Activated T-helper 9 cell treated with anti-CD3 and anti-CD28 coated beads, Interleukin-2, amount 50 U/mL, for 16 hours (primary cell): Measurements from ENCODE around the gene IFI27.
"Not testable (repeated sequence)": the region's sequence is repeated elsewhere in the genome, so short reads cannot be mapped to it uniquely, and the experiment has no call there.

Experiments used
- DNase-seq: peaks from one replicate; pipeline ENCODE4 v3.0.0-alpha.2; 2020; ENCODE audit warnings: low read depth

IFI27 gene

DNA sequence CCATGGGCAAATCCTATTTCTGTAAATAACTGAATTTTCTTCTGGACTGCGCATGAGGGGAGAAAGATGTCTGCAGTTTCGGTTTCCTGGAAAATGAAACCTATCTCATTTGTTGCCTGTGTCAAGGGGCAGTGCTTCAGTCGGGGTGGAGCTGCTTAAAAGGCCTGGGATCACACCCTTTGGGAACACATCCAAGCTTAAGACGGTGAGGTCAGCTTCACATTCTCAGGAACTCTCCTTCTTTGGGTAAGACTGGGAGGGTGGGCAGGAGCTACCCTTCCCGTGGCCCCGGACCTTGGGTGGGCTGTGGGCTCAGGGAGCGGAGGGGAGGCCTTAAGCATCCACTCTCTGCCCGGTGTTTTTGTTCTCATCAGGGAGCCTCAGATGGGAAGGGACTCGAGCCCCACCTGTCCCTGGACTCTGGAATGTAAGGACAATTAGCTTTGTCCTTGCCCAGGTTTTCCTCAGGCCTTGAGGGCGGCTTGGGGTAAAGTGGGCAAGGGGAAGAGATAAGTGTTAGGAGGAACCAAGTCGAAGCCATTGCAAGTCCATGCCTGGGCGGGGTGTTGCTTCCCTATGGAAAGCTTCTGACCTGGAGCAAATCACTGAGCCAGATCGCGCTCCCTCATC, at the start of gene IFI27:
Gene IFI27 (plus strand): TSS at position 185 of the 630 bp plus-strand sequence.
- DNase-seq = no peak

DNA sequence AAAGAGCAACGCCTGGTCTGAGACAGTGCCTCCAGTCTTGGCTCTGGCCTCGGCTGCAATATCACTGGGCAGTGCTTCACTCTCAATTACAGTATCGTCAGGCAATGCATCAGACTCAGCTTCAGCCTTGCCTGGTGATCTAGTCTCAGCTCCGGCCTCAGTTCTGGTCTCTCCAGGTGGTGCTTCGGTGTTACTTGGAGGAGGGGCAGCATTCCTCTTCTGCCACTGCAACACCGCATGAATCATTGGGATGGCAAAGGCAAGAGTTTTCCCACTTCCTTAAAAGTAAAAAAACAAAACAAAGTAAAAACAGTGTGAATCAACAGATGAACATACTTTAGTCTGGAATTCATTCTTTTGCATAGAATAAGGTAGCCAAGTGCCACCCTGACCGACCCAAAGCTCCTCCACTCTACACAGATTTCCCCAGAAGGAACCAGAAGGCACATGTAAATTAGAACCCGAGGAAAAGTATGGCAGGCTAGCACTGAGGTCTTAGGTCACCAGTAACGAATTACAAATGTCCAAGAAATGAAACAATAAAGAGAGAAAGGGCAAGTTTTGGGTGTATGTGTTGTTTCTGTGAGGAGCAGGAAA, 48.1 kb upstream of the IFI27 start:
- no peak for DNase-seq

DNA sequence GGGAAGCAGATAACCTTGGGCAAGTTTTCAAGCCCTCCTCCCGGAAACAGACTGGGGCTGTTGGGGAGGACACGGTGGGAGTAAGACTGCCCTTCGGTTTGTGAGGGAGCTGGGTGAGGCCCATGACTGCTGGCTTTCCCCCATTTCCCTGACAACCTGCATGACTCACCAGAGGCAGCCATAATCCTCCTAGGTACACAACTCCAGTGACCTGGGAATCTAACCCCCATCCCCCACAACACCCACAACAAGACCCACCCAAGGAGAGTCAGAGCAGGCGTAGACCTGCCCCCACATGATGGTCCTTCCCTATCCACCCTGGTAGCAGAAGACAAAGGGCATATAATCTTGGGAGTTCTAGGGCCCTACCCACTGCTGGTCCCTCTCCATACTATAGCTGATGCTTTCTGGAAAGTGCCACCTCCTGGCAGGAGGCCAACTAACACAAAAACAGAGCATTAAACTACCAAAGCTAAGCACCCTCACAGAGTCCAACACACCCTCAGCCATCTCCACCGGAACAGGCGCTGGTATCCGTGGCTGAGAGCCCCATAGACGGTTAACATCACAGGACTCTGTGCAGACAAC, 44.4 kb upstream of the IFI27 start:
- no peak for DNase-seq

DNA sequence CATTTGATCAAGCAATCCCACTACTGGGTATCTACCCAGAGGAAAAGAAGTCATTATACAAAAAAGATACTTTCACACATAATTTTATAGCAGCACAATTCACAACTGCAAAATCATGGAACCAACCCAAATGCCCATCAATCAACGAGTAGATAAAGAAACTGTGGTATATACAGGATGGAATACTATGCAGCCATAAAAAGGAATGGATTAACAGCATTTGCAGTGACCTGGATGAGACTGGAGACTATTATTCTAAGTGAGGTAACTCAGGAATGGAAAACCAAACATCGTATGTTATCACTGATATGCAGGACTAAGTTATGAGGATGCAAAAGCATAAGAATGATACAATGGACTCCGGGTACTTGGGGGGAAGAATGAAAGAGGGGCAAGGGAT, 38.5 kb upstream of the IFI27 start:
- not testable (repeated sequence) for DNase-seq

DNA sequence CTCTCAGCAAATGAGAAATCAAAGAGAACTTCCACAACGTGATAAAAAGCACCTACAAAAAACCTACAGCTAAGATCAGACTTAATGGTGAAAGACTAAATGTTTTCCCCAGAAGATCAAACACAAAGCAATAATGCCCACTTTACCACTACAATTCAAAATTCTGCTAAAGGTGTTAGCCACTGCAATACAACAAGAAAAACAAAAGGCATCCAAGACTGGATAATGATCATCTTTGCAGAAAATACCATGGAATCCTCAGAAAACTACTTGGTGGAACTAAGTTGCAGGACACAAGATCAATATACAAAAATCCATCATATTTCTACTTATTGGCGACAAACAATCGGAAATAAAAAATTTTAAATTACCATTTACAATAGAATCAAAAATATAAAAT, 36.0 kb upstream of the IFI27 start:
- no peak for DNase-seq

DNA sequence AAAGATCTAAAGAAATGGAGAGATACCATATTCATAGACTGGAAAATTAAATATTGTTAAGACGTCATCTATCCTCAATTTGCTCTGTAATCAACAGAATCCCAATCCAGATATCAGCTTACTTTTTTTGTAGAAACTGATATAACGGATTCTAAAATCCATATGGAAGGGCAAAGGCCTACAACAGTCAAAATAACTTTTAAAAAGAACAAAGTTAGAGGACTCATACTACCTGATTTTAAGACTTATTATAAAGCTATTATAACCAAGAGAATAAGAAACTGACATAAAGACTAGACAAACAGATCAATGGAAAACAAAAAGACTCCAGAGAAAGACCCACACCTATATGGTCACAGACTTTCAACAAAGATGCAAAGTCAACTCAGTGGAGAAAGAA, 35.5 kb upstream of the IFI27 start:
- DNase-seq = no peak

DNA sequence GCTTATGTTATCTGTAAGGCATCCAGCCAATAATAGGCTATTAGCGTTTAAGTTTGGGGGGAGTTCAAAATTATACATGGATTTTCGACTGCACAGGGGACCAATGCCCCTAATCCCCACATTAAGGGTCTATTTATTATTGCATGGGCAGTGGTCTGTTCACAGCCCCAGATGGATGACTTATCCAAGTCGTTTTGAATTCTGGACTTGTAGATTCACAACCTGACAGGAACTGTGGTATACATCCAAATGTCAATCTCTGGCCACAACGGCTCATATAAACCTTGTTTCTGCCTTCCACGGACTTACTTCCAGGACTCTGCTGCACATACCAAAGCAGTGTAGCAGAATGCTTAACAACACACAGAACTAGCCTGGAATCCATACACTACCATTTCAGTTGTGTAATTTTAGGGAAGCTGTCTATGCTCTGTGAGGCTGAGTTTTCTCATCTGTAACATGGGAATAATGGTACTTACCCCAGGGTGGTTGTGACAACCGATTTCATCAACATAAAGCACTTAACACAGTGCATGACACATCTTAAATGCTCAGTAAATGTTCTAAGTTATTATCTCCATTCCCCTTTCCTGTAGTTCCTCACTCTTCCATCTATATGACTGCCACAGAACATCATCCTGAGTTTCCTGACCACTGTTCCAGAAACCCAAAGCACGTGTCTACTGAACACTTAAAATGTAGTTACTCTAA, 33.3 kb upstream of the IFI27 start:
- DNase-seq = no peak

DNA sequence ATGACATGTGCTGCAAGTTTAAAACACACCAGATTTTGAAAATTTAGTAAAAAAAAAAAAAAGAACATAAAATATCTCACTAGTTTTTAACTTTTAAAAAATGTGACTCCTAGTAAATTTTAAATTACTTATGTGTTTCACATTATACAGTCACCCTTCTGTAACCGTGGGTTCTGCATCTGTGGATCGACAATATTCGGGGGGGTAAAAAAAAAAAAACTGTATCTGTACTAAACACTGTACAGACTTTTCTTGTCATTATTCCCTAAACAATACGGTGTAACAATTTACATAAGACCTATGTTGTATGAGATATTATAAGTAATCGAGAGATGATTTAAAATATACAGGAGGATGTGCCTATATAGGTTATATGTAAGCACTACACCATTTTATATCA, 32.7 kb upstream of the IFI27 start:
- DNase-seq = no peak

DNA sequence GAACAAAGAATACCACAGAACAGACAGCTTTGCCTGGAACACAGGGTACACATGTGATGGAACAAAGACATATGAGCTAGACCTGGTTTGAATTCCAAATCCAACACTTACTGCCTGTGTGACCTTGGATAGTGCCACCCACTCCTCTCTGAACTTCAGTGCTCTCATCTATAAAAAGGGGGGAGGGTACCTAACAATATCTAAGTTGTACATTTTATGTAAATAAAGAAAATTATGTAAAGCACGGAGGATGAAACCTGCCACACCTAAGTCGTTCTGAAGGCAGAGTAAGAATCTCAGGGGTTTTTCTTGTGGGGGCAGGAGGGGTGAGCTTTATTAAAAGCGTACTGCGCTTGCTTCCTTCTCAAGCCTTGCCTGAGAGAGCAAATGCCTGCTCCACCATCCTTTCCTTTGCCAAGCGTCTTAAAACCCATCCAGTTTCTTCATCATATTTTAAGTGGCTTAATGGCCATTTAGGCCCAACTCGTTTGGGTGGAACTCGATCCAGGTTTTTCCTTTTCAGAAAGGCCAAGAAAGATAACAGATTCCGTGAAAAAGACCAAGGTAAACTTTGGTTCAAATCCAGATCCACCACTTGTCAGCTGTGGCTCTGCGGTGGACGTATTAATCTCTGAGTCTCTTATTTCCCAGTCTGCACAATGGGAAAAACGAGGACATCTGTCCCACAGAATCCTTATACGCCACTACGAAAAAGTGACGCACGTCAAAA, 30.5 kb upstream of the IFI27 start:
- no peak for DNase-seq

DNA sequence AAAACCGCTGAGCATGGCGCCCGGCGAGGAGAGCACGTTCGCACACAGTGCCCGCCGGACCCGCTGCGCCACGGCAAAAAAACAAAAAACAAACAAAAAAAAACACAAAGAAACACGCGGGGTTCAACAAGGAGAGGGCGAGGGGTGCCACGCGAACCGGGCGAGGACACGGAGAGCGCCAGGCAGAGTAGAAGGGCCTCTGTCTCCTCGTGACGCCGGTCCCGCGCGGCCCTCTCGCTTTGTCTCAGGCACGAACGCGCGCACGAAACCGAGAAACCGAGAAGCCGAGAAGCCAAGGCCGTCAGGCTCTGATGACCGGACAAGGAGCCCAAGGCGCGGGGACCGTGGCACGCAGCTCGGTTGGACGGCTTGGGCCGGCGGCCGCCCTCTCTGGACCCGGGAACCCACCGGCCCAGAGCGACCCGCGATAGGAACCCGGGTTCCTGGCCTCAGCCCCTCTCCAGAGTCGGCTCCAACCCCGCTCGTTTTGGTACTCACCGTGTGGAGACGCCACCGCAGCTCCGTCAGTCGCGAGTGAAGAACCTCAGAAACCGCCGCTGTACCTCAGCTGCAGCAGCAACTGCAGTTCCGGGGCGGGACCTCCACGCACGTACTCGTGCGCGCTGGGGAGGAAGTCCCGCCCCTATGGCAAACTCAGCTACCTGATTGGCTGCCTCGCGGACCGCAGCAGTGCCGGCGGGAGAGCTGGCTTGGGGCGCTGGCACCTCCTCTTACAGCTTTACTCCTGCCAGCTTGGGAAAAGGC, 29.7 kb upstream of the IFI27 start, which contains the start of the genes DDX24 and IFI27L1:
Gene DDX24 (minus strand): TSS at position 582 of the 765 bp plus-strand sequence. CDS start 1,460 bp downstream, outside the sequence.
Gene IFI27L1 (plus strand): TSS at position 690 of the 765 bp plus-strand sequence. CDS start 15,628 bp downstream, outside the sequence.
- DNase-seq = peak; percentile 94

DNA sequence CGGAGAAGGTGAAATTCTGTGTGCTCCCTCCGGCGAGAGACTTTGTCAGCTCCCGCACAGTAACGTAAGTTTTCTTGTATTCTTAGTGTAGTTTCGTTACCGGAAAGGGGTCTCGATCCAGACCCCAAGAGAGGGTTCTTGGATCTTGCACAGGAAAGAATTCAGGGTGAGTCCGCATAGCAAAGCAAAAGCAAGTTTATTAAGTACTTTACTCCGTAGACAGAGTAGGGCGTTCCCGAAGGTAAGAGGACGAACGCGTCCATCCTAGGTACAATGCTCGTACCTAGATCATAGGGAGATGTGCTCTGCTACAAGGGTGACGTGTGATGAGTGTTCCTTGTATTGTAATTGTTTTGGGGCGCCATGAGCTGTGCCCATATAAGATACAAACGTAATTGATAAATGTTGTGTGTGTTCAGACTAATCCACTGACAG, 29.1 kb upstream of the IFI27 start:
- DNase-seq = no peak

DNA sequence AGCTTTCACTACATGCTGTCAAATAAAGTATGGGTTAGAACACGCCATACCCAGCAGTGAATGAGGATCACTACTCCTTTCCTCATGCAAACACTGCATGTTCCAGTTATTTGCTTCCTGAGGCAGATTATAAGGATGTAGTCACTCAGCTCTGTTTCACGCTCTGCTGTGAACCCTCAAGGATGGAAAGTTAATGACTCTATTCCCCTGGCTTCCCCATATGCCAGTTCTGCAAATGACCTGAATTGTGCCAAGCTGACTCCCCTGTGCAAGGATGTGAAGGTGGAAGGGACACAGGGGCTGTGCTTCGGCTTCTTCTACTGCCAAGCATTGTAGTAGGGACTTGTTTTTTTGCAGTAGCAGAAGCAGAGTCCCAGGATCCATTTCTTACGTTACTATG, 22.6 kb upstream of the IFI27 start:
- no peak for DNase-seq

DNA sequence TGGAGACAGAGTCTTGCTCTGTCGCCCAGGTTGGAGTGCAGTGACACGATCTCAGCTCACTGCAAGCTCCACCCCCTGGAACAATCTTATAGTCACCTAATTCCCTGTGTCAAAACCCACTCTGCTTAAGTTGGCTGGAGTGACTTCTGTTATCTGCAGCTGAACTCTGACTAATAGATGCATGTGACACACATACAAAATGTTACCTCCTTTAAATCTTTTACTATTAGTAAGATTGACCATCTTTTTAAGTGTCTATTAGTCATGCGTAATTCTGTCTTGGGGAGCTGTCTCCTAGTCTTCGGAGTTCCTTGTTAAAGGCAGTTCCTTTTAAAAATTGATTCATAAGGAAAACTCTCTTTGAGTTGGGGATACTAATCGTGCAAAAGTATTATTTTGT, 22.0 kb upstream of the IFI27 start:
- no peak for DNase-seq

DNA sequence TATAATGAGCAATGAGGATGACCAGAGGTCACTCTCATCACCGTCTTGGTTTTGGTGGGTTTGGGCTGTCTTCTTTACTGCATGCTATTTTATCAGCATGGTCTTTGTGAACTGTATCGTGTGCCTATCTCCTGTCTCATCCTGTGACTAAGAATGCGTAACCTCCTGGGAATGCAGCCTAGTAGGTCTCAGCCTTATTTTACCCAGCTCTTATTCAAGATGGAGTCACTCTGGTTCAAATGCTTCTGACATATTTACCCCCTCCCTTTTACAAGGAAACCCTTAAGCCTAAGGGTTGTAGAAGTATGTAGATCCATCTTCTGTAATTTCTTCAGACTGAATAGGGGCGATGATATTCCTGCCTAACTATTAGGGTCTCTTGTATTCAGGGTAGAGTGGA, 21.1 kb upstream of the IFI27 start:
- no peak for DNase-seq

DNA sequence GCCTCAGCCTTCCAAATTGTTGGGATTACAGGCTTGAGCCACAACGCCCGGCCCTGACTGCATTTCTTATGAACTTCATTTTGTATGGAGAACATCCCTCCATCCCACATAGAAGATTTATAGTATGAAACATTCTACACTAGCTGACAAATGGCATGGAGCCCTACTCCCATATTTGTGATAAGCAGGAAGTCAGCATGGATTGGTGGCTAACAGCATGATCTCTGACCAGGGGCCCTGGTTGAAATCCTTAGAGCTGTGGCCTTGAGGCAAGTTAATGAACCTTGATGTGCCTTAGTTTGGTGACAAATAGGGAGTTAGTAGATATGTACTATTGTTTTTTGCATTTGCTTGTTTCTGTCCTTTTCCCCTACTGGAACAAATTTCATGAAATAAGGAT, 17.1 kb upstream of the IFI27 start:
- no peak for DNase-seq

DNA sequence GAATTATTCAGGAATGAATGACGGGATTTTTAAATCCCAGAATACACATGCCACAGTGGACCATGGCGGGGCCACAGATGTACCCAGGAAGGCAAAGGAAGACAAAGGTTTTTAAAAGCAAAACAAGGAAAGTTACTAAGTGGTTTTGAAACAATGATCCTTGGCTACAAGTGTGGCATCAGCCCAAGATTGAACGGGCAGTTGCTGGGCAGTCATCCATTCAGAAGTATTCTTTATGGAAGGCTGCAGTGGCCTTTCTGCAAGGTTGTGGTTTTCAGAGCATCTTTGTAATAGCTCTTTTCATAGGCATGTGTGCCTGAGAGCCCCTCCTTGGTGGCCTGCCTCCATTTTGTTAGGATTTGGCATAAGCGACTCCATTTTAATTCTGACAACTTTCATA, 13.4 kb upstream of the IFI27 start:
- no peak for DNase-seq

DNA sequence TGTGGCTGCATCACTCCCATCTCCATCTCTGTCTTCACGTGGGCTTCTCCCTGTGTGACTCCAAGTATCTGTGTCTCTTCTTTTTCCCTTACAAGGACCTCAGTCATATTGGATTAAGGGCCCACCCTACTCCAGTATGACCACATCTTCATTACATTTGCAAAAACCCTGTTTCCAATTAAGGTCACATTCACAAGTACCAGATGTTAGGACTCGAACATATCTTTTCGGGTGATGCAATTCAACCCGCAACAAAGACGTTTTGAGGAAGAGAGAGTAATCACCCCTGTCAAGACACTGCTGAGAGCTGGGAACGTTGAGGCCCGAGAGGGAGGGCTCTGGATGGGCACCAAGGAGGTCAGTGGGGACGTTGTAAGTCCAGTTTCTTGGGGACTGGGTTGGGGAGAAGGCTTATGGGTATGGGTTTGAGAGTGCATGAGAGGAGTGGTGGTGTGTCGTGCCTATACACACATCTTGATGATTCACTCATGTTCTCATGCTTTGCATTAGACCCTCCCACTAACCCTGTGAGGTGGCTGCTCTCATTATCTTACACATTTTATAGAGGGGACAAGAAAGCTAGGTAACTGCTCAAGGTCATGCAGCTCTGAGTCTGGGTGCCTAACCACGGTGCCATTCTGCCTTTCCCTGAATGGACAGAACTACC, 12.1 kb upstream of the IFI27 start:
- DNase-seq = no peak

DNA sequence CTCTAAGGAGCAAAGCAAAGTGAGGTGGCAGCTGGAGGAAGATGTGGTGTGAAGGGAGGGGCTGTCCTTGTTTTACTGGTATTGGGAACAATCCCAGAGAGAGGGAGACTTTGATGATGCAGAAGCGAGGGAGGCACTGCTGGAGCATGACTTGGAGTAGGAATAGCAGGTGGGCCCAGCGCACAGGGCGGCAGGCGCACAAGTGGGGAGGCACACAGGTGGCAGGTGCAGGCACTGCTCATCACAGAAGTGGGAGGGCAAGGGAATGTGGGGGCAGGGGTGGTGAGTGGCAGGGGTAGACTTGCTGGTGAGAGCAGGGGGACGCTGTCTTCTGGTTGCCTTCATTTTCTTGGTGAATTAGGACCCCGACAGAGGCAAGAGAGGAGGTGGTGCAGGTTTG, 11.5 kb upstream of the IFI27 start:
- DNase-seq = no peak

DNA sequence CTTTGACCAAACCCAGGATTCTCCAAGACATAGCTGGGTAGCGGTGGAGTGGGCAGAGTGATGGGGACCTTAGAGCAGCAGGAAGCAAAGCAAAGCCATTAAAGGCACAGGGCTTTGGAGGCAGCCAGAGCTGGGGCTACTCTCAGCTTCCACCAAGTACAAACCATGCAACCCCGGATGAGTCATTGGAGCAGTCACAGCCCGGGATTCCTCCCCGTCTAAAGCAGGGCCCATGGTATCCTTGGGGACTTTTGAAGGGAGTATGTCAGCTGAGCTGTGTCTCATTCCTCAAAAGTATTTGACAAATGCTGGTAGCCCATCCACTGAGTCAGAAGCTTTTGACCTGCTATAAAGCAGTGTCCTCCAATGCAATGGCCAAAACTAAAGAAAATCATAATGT, 9.7 kb upstream of the IFI27 start:
- no peak for DNase-seq

DNA sequence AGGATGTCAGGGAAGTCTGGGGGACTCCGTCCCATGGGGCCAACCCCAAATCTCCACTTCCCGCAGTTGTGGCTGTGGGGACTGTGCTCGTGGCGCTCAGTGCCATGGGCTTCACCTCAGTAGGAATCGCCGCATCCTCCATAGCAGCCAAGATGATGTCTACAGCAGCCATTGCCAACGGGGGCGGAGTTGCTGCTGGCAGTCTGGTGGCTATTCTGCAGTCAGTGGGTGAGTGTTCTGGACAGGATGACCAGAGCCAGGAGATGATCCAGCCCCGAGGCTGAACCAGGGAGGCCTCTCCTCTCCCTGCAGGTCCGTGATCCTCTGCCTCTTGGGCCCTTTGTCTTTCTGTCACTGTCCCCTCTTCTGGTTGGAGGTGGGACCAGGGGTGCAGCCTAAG, 8.8 kb upstream of the IFI27 start:
- DNase-seq = no peak
